OCI-LY7 (cell line): ENCODE data around the gene ELOVL6. TPM values are rescaled to one million over a fixed set of nuclear protein-coding genes. Genes with fewer than 3 reads are reported as not detected.

Experiments
- BruUV-seq: library from RNA; stranded (reverse); fragments of 400-500 nt; replicated peaks from 2 replicates; lab custom pipeline; 2021; lab: Mats Ljungman, UMichigan
- CTCF ChIA-PET: fragments of 300-600 bp; sonication (Branson Sonifier 250); formaldehyde crosslinking; loops from one replicate; lab custom pipeline; 2022; ENCODE audit warnings: antibody characterized with exemption; ENCODE audit not compliant: unreplicated experiment; lab: Charles Lee
- POLR2A ChIA-PET: fragments of 300-600 bp; sonication (Branson Sonifier 250); formaldehyde crosslinking; loops from one replicate; lab custom pipeline; 2022; ENCODE audit warnings: antibody characterized with exemption; lab: Charles Lee
- DNase-seq: peaks from one replicate; pipeline ENCODE4 v3.0.0-alpha.2; 2015; ENCODE audit warnings: low spot score
- H2AFZ ChIP-seq: fragments of 200-600 bp; sonication (generic), shearing (Covaris generic); 2 replicates; pipeline ENCODE4 v1.6.1; 2014; ENCODE audit warnings: mild to moderate bottlenecking, antibody characterized with exemption, low read length, moderate library complexity
- H3K27ac ChIP-seq: fragments of 200-600 bp; sonication (generic); 2 replicates; pipeline ENCODE4 v1.5.1; 2014; ENCODE audit warnings: mixed run types, low read depth, mild to moderate bottlenecking, moderate library complexity, low read length, inconsistent platforms; ENCODE audit not compliant: poor library complexity, severe bottlenecking
- H3K36me3 ChIP-seq: fragments of 200-600 bp; sonication (generic); 2 replicates; pipeline ENCODE4 v1.6.1; 2014; ENCODE audit warnings: mild to moderate bottlenecking, antibody characterized with exemption, low read length, moderate library complexity, mixed read lengths; ENCODE audit not compliant: insufficient read depth
- H3K4me1 ChIP-seq: fragments of 200-600 bp; sonication (generic); 2 replicates; pipeline ENCODE4 v1.5.1; 2014; ENCODE audit warnings: mild to moderate bottlenecking, low read length; ENCODE audit not compliant: insufficient read depth, poor library complexity, severe bottlenecking
- H3K4me2 ChIP-seq: fragments of 200-600 bp; sonication (generic); 2 replicates; pipeline ENCODE4 v1.6.1; 2014; ENCODE audit warnings: mild to moderate bottlenecking, low read length
- H3K4me3 ChIP-seq: fragments of 200-600 bp; sonication (generic); 2 replicates; pipeline ENCODE4 v1.5.1; 2014; ENCODE audit warnings: mild to moderate bottlenecking, low read depth, low read length; ENCODE audit not compliant: poor library complexity, severe bottlenecking
- H3K79me2 ChIP-seq: fragments of 200-600 bp; sonication (generic); 2 replicates; pipeline ENCODE4 v1.6.1; 2016; ENCODE audit warnings: low read depth, mild to moderate bottlenecking, low read length, moderate library complexity, mixed read lengths; ENCODE audit not compliant: insufficient read depth
- H3K9me2 ChIP-seq: fragments of 200-600 bp; sonication (generic); 2 replicates; pipeline ENCODE4 v1.6.1; 2016; ENCODE audit warnings: mild to moderate bottlenecking, low read length, mixed read lengths; ENCODE audit not compliant: insufficient read depth
- H3K9me3 ChIP-seq: fragments of 200-600 bp; sonication (generic); 2 replicates; pipeline ENCODE4 v1.6.1; 2014; ENCODE audit warnings: mild to moderate bottlenecking, mixed run types, low read length, mixed read lengths
- H4K20me1 ChIP-seq: fragments of 200-600 bp; sonication (generic); 2 replicates; pipeline ENCODE4 v1.6.1; 2014; ENCODE audit warnings: mild to moderate bottlenecking, antibody characterized with exemption, low read length, moderate library complexity, mixed read lengths; ENCODE audit not compliant: insufficient read depth
- CTCF ChIP-seq: fragments of 200-600 bp; sonication (generic); conservative IDR thresholded peaks from 2 replicates; pipeline ENCODE4 v1.5.1; 2014; ENCODE audit warnings: mild to moderate bottlenecking, antibody characterized with exemption, low read length, moderate library complexity, mixed read lengths
- EZH2phosphoT487 ChIP-seq: fragments of 200-600 bp; sonication (generic); IDR thresholded peaks from 2 replicates; pipeline ENCODE4 v1.6.1; 2018; ENCODE audit warnings: low read depth, borderline replicate concordance, mild to moderate bottlenecking, mixed run types, antibody characterized with exemption, low read length, moderate library complexity, mixed read lengths
- intact Hi-C: fragments of 100-400 bp; cut with micrococcal nuclease; formaldehyde crosslinking; loops from one replicate; pipeline ENCODE4 v1.10.0; 2022; ENCODE audit not compliant: unreplicated experiment
- total RNA-seq, 2 experiments: library from RNA; depleted of rRNA in 1 of 2; stranded (reverse); fragments of >200 nt in 1 of 2; shearing (Covaris generic) in 1 of 2; gene quantifications; 2 replicates each; pipeline ENCODE4 v1.2.3, GENCODE V29; 2014 to 2022

The ELOVL6 gene
- total RNA-seq, 2 experiments from 2014 or later = 14.5 to 45.5 TPM

GRCh38 chr4:110152386-110152785 is 46.0 kb downstream of the ELOVL6 start:
- no peak overlapping the region for H2AFZ ChIP-seq
- no peaks in the 10 kb centered on the region for H4K20me1 ChIP-seq
- no peaks in the 10 kb centered on the region for H3K9me2 ChIP-seq
- no peak overlapping the region for H3K4me3 ChIP-seq
- H3K4me1 ChIP-seq = no peaks in the 10 kb centered on the region
- no TSS peak for BruUV-seq
- no peaks in the 10 kb centered on the region for H3K9me3 ChIP-seq
- peaks cover 9% of the 10 kb centered on the region; the same call in 1 of the 2 replicates for H3K79me2 ChIP-seq
- no peak overlapping the region for H3K4me2 ChIP-seq
- POLR2A ChIA-PET = interaction anchor here (1.0 to 1.9 kb wide), 5 partner anchors 8 to 19 kb away, joined by 3 to 8 read pairs (median 4); no protein-coding TSS in a partner anchor
- CTCF ChIA-PET = no interaction called here
- TF ChIP-seq EZH2phosphoT487 (no peak), CTCF (no peak)
- no peak overlapping the region for H3K27ac ChIP-seq
- intact Hi-C loops = no loop called here
- H3K36me3 ChIP-seq = peaks cover 26% of the 10 kb centered on the region
- DNase-seq = no peak

DNA sequence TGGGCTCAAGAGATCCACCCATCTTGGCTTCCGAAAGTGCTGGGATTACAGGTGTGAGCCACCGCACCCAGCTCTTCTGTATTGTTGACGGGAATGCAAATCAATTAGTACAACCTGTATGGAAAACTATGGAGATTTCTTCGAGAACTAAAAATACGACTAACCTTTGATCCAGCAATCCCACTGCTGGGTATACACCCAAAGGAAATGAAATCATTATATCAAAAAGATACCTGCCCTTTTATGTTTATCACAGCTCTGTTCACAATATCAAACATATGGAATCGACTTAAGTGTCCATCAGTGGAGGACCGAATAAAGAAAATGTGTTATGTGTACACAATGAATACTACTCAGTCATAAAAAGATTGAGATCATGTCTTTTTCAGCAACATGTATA is 49.3 kb downstream of the ELOVL6 start:
- intact Hi-C loops = no loop called here
- H2AFZ ChIP-seq = no peak overlapping the region
- H3K9me3 ChIP-seq = no peaks in the 10 kb centered on the region
- no peak overlapping the region for H3K27ac ChIP-seq
- H4K20me1 ChIP-seq = no peaks in the 10 kb centered on the region
- no TSS peak for BruUV-seq
- POLR2A ChIA-PET = no interaction called here
- H3K36me3 ChIP-seq = peaks cover 43% of the 10 kb centered on the region
- H3K79me2 ChIP-seq = no peaks in the 10 kb centered on the region
- CTCF ChIA-PET = no interaction called here
- H3K4me3 ChIP-seq = no peak overlapping the region
- TF ChIP-seq CTCF = no peak
- no peak for TF ChIP-seq EZH2phosphoT487
- no peak for DNase-seq
- no peaks in the 10 kb centered on the region for H3K9me2 ChIP-seq
- H3K4me1 ChIP-seq = no peaks in the 10 kb centered on the region
- no peak overlapping the region for H3K4me2 ChIP-seq

GRCh38 chr4:110142461-110142860 is 56.0 kb downstream of the ELOVL6 start:
- Histone ChIP-seq H3K79me2 (no peaks in the 10 kb centered on the region), H3K4me2 (no peak overlapping the region), H3K36me3 (peaks cover 33% of the 10 kb centered on the region), H2AFZ (no peak overlapping the region), H3K9me2 (no peaks in the 10 kb centered on the region), H3K4me1 (no peaks in the 10 kb centered on the region), H3K27ac (no peak overlapping the region), H4K20me1 (no peaks in the 10 kb centered on the region), H3K4me3 (no peak overlapping the region), H3K9me3 (no peaks in the 10 kb centered on the region)
- no peak for TF ChIP-seq EZH2phosphoT487
- BruUV-seq = no TSS peak
- intact Hi-C loops = no loop called here
- POLR2A ChIA-PET = interaction anchor here (0.6 kb wide), 1 partner anchor 1922 kb away, joined by 3 read pairs; no protein-coding TSS in a partner anchor
- DNase-seq = no peak
- CTCF ChIA-PET = no interaction called here
